Thoracic aorta (tissue), 2 donors: ENCODE measurements around the gene ABLIM3. TPM values are rescaled to one million over a fixed set of nuclear protein-coding genes. Genes with fewer than 3 reads are reported as not detected.

ENCODE experiments used
- ATAC-seq: fragments of 150-250 bp; one replicate; pipeline ENCODE4 v1.8.0; 2017; ENCODE audit warnings: low read depth; ENCODE audit not compliant: insufficient number of reproducible peaks, low FRiP score
- DNase-seq: peaks from one replicate; pipeline ENCODE4 v3.0.0-alpha.2; 2020; ENCODE audit warnings: low spot score
- H3K27ac ChIP-seq, 2 donors: fragments of 200-600 bp; sonication (generic); 1 replicate in 1 of 2; 2 replicates in 1 of 2; pipeline ENCODE4 v1.5.1; 2016; ENCODE audit warnings: mild to moderate bottlenecking in 2 of 2, moderate library complexity in 2 of 2
- H3K27me3 ChIP-seq: fragments of 200-600 bp; sonication (generic); replicated peaks from 2 replicates; pipeline ENCODE4 v1.6.0; 2016; ENCODE audit warnings: mild to moderate bottlenecking; ENCODE audit not compliant: insufficient read depth
- H3K36me3 ChIP-seq: fragments of 200-600 bp; sonication (generic); one replicate; pipeline ENCODE4 v1.5.1; 2016
- H3K4me1 ChIP-seq, 2 donors: fragments of 200-600 bp; sonication (generic); 1 replicate in 1 of 2; 2 replicates in 1 of 2; pipeline versions ENCODE4 v1.5.1 to v1.6.0; 2016; ENCODE audit warnings: low read depth in 2 of 2, mild to moderate bottlenecking in 1 of 2; ENCODE audit not compliant: control insufficient read depth in 1 of 2
- H3K4me3 ChIP-seq: fragments of 200-600 bp; sonication (generic); 2 replicates; pipeline ENCODE4 v1.5.1; 2016; ENCODE audit warnings: mild to moderate bottlenecking
- H3K9me3 ChIP-seq: fragments of 200-600 bp; sonication (generic); 2 replicates; pipeline ENCODE4 v1.5.1; 2016
- CTCF ChIP-seq: fragments of 200-600 bp; sonication (generic); IDR thresholded peaks from one replicate; pipeline ENCODE4 v1.5.1; 2019; ENCODE audit warnings: antibody characterized with exemption
- total RNA-seq, 2 donors: library from RNA; depleted of rRNA; stranded (reverse); fragments of >200 nt; gene quantifications; one replicate each; pipeline versions ENCODE4 v1.1.0 to v1.2.3, GENCODE V29; 2016

The ABLIM3 gene
- total RNA-seq, 2 donors from 2014 or later, result 23.0 to 41.2 TPM

GRCh38 chr5:149246906-149247305 lies 105.6 kb downstream of the ABLIM3 start:
- no peak for TF ChIP-seq CTCF
- Histone ChIP-seq H3K9me3 (no peaks in the 10 kb centered on the region), H3K4me3 (no peak overlapping the region), H3K4me1 (no peaks in the 10 kb centered on the region), H3K27me3 (no peaks in the 10 kb centered on the region), H3K36me3 (peaks cover 25% of the 10 kb centered on the region), H3K27ac (no peak overlapping the region)
- no peak for ATAC-seq
- DNase-seq, result no peak

- Histone ChIP-seq H3K27me3 (no peaks in the 10 kb centered on the region), H3K36me3 (peaks cover 26% of the 10 kb centered on the region)
- no peak for ATAC-seq
These were observed 106.4 kb downstream of the ABLIM3 start for GRCh38 chr5:149247726-149248125.

GRCh38 chr5:149251546-149251945 lies 110.3 kb downstream of the ABLIM3 start:
- no peak for DNase-seq

More at GRCh38 chr5:149247726-149248125, 106.4 kb downstream of the ABLIM3 start:
- H3K4me1 ChIP-seq, result no peaks in the 10 kb centered on the region
- no peak overlapping the region for H3K27ac ChIP-seq
- H3K9me3 ChIP-seq, result no peaks in the 10 kb centered on the region
- TF ChIP-seq CTCF, result no peak
- no peak overlapping the region for H3K4me3 ChIP-seq
- no peak for DNase-seq

GRCh38 chr5:149254506-149254905 lies 113.2 kb downstream of the ABLIM3 start:
- H3K4me3 ChIP-seq, result no peak overlapping the region
- H3K9me3 ChIP-seq, result no peaks in the 10 kb centered on the region
- H3K4me1 ChIP-seq, result no peaks in the 10 kb centered on the region
- TF ChIP-seq CTCF, result no peak
- H3K36me3 ChIP-seq, result peaks cover 6% of the 10 kb centered on the region
- no peak overlapping the region for H3K27ac ChIP-seq
- H3K27me3 ChIP-seq, result no peaks in the 10 kb centered on the region
- DNase-seq (no peak), ATAC-seq (no peak)

More at GRCh38 chr5:149251546-149251945, 110.3 kb downstream of the ABLIM3 start:
- Histone ChIP-seq H3K4me3 (no peak overlapping the region), H3K36me3 (peaks cover 17% of the 10 kb centered on the region), H3K4me1 (no peaks in the 10 kb centered on the region), H3K9me3 (no peaks in the 10 kb centered on the region), H3K27ac (no peak overlapping the region), H3K27me3 (no peaks in the 10 kb centered on the region)
- ATAC-seq, result no peak
- no peak for TF ChIP-seq CTCF

- no peak for DNase-seq
- peaks cover 5% of the 10 kb centered on the region for H3K36me3 ChIP-seq
- no peak overlapping the region for H3K4me3 ChIP-seq
- no peaks in the 10 kb centered on the region for H3K4me1 ChIP-seq
- no peaks in the 10 kb centered on the region for H3K27me3 ChIP-seq
- no peak for TF ChIP-seq CTCF
- no peaks in the 10 kb centered on the region for H3K9me3 ChIP-seq
- H3K27ac ChIP-seq, result no peak overlapping the region
- no peak for ATAC-seq
These were observed 115.2 kb downstream of the ABLIM3 start for GRCh38 chr5:149256451-149256850.
